Skeletal muscle tissue (tissue), 4 donors: ENCODE measurements around the gene NDUFS6. TPM values are rescaled to one million over a fixed set of nuclear protein-coding genes. Genes with fewer than 3 reads are reported as not detected.

ENCODE experiments used
- H3K27ac ChIP-seq: one replicate; pipeline ENCODE4 v1.7.0; 2013; ENCODE audit warnings: mild to moderate bottlenecking, low read depth, low read length, inconsistent platforms
- H3K27me3 ChIP-seq, 3 donors: one replicate each; pipeline ENCODE4 v1.7.0; 2013; ENCODE audit warnings: low read length in 3 of 3; ENCODE audit not compliant: control insufficient read depth in 3 of 3, insufficient read depth in 3 of 3
- H3K36me3 ChIP-seq, 3 donors: one replicate each; pipeline ENCODE4 v1.7.0; 2013; ENCODE audit warnings: low read length in 3 of 3; ENCODE audit not compliant: control insufficient read depth in 3 of 3, insufficient read depth in 3 of 3
- H3K4me1 ChIP-seq, 3 donors: one replicate each; pipeline ENCODE4 v1.7.0; 2013; ENCODE audit warnings: low read length in 3 of 3, mild to moderate bottlenecking in 3 of 3; ENCODE audit not compliant: control insufficient read depth in 3 of 3, insufficient read depth in 3 of 3
- H3K4me3 ChIP-seq, 3 donors: one replicate each; pipeline ENCODE4 v1.7.0; 2013; ENCODE audit warnings: low read length in 3 of 3
- H3K9ac ChIP-seq, 3 donors: one replicate each; pipeline ENCODE4 v1.7.0; 2013; ENCODE audit warnings: low read length in 3 of 3, mild to moderate bottlenecking in 3 of 3, moderate library complexity in 2 of 3, low read depth in 1 of 3
- H3K9me3 ChIP-seq, 3 donors: one replicate each; pipeline ENCODE4 v1.7.0; 2013; ENCODE audit warnings: low read length in 3 of 3; ENCODE audit not compliant: control insufficient read depth in 3 of 3
- total RNA-seq: library from RNA; depleted of rRNA; stranded (reverse); fragments of >200 nt; gene quantifications from one replicate; pipeline ENCODE4 v1.2.3, GENCODE V29; 2014
- donor health status: Osteomylitis.

NDUFS6 gene
- total RNA-seq, 1 donor from 2014 or later, result 37.1 TPM

DNA sequence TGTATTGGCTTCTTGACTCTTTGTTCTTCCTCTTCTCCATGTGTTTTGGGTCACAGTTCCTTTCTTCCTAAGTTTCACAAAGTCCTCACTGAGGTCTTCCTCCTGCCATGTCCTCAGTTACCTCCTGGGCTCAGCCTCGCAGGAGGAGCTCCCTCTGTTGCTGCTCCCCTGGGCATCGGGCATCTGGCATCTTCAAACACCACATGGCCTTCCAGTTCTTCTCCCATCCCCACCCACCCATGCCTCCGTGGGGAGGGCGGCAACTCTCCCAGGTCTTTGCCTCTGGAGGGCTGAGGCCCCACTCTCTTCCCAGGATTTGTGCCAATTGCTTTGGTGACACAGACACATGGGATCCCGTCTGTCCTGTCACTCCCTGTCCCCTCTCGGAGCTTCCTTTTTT is 24.4 kb upstream of the NDUFS6 start:
- Histone ChIP-seq H3K36me3 (no peaks in the 10 kb centered on the region), H3K27ac (no peak overlapping the region), H3K9ac (no peak overlapping the region), H3K27me3 (peaks cover 2 to 3% (median 3%) of the 10 kb centered on the region in 3 donors), H3K4me1 (no peaks in the 10 kb centered on the region), H3K9me3 (no peaks in the 10 kb centered on the region), H3K4me3 (no peak overlapping the region)

DNA sequence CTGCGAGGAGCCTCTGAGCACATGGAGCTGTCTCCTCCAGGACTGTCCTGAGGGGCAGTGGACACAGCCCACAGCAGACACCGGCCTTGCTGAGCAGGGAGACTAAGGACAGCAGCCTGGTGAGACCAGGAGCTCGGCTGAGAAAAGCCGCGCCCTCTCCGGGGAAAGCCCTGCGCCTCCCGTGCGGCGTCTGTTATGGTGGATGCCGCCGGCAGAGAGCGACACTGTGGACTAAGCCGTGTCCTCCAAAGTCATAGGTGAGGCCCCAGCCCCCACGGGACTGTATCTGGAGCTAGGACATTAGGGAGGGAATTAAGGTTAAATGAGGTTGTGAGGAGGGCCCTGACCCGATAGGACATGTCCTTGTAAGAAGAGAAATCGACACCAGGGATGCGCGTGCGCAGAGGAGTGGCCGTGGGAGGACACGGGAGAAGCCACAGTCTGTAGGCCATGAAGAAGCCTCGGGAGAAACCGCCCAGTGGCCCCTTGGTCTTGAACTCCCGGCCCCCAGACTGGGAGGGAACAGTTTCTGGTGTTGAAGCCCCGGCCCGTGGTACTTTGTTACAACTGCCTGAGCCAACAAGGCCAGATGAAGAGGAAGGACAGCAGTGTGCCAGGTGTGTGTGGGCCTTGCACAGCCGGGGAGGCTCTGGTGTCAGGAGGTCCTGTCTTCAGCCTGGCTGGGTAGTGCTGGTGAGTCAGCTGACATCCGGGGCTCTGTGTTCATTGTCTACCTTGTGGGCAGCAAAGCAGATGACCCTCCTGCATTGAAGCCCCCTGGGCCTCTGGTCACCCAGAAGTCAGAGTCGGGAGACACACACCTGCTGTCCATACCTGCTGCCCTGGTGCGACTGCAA is 23.7 kb upstream of the NDUFS6 start:
- Histone ChIP-seq H3K9me3 (no peaks in the 10 kb centered on the region), H3K4me3 (no peak overlapping the region), H3K27me3 (peaks cover 1 to 3% (median 2%) of the 10 kb centered on the region in 3 donors), H3K27ac (no peak overlapping the region), H3K36me3 (no peaks in the 10 kb centered on the region), H3K9ac (no peak overlapping the region), H3K4me1 (no peaks in the 10 kb centered on the region)

- Histone ChIP-seq H3K4me1 (no peaks in the 10 kb centered on the region), H3K9ac (no peak overlapping the region), H3K27me3 (peaks cover 0 to 5% (median 3%) of the 10 kb centered on the region in 3 donors), H3K9me3 (no peaks in the 10 kb centered on the region), H3K36me3 (no peaks in the 10 kb centered on the region), H3K27ac (no peak overlapping the region), H3K4me3 (no peak overlapping the region)
These were observed 22.8 kb upstream of the NDUFS6 start for GRCh38 chr5:1778138-1779020.

GRCh38 chr5:1779021-1779680 is 22.1 kb upstream of the NDUFS6 start:
- peaks cover 0 to 7% (median 4%) of the 10 kb centered on the region in 3 donors for H3K27me3 ChIP-seq
- H3K4me1 ChIP-seq, result no peaks in the 10 kb centered on the region
- H3K4me3 ChIP-seq, result no peak overlapping the region
- H3K27ac ChIP-seq, result no peak overlapping the region
- H3K36me3 ChIP-seq, result no peaks in the 10 kb centered on the region
- H3K9ac ChIP-seq, result no peak overlapping the region
- no peaks in the 10 kb centered on the region for H3K9me3 ChIP-seq

- H3K4me1 ChIP-seq, result no peaks in the 10 kb centered on the region
- peaks cover 0 to 7% (median 7%) of the 10 kb centered on the region in 3 donors for H3K27me3 ChIP-seq
- no peak overlapping the region for H3K27ac ChIP-seq
- no peak overlapping the region for H3K4me3 ChIP-seq
- H3K9me3 ChIP-seq, result no peaks in the 10 kb centered on the region
- no peaks in the 10 kb centered on the region for H3K36me3 ChIP-seq
- no peak overlapping the region for H3K9ac ChIP-seq
These were observed 21.2 kb upstream of the NDUFS6 start for GRCh38 chr5:1779782-1780613.

DNA sequence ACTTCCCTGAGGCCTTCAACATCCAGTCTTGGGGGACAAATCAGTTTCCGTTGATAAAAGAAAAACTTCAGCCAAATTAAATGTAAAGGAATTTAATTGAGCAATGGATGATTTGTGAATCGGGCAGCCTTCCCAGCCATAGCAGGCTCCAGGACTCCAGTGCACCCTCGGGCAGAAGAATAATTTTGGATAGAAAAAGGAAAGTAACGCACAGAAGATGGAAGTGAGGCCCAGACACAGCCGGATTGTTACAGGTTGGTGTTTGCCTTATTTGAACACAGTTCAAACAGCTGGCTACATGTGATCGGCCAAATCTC is 20.6 kb upstream of the NDUFS6 start:
- no peak overlapping the region for H3K9ac ChIP-seq
- no peaks in the 10 kb centered on the region for H3K9me3 ChIP-seq
- no peaks in the 10 kb centered on the region for H3K36me3 ChIP-seq
- no peak overlapping the region for H3K4me3 ChIP-seq
- H3K27ac ChIP-seq, result no peak overlapping the region
- H3K4me1 ChIP-seq, result no peaks in the 10 kb centered on the region
- peaks cover 0 to 7% (median 7%) of the 10 kb centered on the region in 3 donors for H3K27me3 ChIP-seq

DNA sequence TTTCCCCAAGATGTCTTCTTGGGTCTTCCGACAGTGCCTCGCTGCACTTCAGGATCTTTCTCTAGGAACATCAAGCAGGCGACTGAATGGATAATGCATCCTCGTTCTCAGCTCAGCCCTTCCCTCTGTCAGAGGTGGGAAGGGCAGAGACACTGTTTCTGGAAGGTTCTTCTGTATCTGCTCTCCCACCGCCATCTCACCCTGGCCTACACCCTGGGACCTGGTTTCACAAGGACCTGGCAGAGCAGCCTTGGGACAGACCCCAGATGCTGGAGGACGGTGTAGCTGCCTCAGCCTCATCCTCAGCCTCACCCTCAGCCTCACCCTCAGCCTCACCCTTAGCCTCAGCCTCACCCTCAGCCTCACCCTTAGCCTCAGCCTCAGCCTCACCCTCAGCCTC is 20.1 kb upstream of the NDUFS6 start:
- Histone ChIP-seq H3K4me3 (no peak overlapping the region), H3K9me3 (no peaks in the 10 kb centered on the region), H3K4me1 (no peaks in the 10 kb centered on the region), H3K27me3 (peaks cover 0 to 7% (median 7%) of the 10 kb centered on the region in 3 donors), H3K27ac (no peak overlapping the region), H3K36me3 (no peaks in the 10 kb centered on the region), H3K9ac (no peak overlapping the region)

GRCh38 chr5:1781726-1782384 is 19.4 kb upstream of the NDUFS6 start:
- Histone ChIP-seq H3K4me1 (no peaks in the 10 kb centered on the region), H3K9ac (no peak overlapping the region), H3K36me3 (no peaks in the 10 kb centered on the region), H3K27me3 (peaks cover 6 to 7% (median 7%) of the 10 kb centered on the region in 3 donors), H3K27ac (no peak overlapping the region), H3K9me3 (no peaks in the 10 kb centered on the region), H3K4me3 (no peak overlapping the region)
